GM18498 (cell line): ENCODE measurements around the gene MYL11.
A peak's percentile ranks its signal among the peaks of the same experiment; 100 is the strongest.

Experiments used
- ATAC-seq: cut with Tn5 transposase; IDR thresholded peaks from one replicate; pipeline ENCODE4 v1.9.1; 2021; ENCODE audit warnings: mild to moderate bottlenecking, moderate library complexity; ENCODE audit not compliant: unreplicated experiment

Gene MYL11

GRCh38 chr16:30369938-30370455, 4.6 kb upstream of the MYL11 start:
- ATAC-seq = peak; percentile 18

DNA sequence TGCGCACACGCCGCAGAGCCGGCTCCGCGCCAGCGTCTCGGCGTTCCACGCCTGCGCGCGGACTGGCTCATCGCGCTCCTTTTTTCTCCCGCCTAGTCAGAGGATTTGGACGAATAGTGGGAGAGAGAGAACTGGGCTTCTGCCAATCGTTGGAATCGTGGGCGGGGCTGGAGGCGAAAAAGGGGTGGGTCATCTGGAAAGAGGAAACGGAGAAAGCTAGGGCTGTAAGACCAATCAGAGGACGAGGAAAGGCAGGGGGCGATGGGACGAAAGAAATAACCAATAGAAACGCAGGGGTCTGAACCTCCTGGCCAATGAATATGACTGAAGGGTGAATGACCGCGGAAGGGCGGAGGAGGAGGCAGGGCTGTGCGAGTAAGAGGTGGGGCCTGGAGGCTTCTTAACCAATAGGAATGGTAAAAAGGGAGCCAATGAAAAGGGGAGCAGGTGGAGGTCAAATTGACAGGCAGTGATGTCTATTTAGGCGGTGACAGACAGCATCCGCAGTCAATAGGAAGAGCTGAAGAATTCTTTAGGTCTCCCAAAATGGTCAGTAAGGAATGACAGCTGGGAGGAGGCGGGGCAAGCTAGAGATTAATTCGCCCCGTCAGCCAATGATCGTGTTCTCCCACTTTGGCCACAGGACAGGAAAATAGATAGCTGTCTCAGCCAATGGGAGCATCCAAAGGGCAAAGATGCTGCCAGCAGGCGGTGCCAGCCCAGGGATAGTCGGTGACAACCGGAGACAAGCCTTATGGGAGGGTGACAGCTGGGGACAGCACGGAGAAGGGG, 4.0 kb upstream of the MYL11 start, which contains the start of gene TBC1D10B:
TSS of gene TBC1D10B (minus strand) at position 39 of the 792 bp plus-strand sequence. CDS start 311 bp downstream, outside the sequence.
- ATAC-seq = peak; percentile 79

DNA sequence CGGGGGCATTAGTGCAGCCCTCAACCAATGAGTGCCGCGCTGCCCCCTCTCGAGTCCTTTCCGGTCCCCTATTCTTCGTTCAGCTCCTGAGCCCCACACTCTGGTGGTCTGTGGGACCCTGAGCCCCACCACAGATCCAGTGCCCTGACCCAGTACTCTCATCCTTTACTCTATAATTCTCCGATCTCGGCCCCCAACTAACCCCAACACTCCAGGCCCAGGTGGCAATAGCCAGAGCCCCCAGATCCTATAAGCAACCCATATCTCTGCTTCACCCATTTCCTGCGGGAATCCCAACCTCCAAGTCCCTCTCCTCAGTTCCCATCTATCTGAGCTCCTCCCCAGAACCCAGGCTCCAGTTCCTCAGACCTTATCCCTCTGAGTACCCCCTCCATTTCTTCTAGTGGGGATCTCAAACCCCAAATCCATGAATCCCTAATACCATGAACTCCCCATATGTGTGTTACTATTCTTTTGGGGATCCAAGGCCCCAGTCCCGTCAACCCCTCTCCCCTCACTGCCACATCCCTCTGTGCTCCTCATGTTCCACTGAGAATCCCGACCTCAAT, 3.3 kb upstream of the MYL11 start:
- ATAC-seq = no peak

GRCh38 chr16:30372038-30372712, 2.4 kb upstream of the MYL11 start:
- ATAC-seq = no peak

GRCh38 chr16:30372725-30373124, 1.9 kb upstream of the MYL11 start:
- ATAC-seq = no peak

DNA sequence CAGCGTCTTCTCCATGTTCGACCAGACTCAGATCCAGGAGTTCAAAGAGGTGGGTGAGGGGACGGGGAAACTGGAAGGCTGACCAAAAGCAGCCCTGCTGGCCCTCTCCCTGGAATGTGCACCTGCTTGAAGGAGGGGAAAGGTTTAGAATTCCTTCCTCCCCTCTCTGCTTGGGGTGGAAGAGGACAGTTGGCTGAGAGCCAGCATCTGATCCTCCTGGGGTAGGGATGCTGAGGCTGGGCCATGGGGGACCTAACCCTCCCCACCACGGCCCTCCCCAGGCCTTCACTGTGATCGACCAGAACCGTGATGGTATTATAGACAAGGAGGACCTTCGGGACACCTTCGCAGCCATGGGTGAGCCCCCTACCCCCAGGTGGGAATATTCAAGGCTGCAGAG, 1.3 kb downstream of the MYL11 start:
- no peak for ATAC-seq

- no peak for ATAC-seq
Measured at GRCh38 chr16:30376461-30376902, 1.9 kb downstream of the MYL11 start.

DNA sequence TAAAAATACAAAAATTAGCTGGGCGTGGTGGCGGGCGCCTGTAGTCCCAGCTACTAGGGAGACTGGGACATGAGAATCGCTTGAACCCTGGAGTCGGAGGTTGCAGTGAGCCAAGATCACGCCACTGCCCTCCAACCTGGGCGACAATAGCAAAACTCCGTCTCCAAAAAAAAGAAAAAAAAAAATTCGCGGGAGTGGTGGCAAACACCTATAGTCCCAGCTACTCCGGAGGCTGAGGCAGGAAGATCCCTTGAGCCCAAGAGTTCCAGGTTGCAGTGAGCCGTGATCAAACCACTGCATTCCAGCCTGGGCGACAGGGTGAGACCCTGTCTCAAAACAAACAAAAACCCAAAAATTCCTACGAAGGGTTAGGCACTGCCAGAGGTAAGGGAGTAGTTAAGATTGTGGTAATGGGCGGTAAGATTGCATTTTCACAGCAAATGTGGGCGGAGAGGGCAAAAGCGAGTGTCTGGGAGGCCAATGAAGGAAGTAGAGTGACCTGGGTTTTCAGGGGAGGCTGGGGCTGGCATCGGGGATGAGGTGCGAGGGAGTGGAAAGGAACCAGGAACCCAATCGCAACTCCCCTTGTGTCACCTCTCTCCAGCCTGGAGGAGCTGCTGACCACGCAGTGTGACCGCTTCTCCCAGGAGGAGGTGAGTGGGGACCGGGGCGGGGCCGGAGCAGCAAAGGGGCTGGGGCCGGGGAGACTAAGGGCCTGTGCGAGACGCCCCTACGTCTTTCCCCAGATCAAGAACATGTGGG, 2.6 kb downstream of the MYL11 start:
- ATAC-seq = no peak

DNA sequence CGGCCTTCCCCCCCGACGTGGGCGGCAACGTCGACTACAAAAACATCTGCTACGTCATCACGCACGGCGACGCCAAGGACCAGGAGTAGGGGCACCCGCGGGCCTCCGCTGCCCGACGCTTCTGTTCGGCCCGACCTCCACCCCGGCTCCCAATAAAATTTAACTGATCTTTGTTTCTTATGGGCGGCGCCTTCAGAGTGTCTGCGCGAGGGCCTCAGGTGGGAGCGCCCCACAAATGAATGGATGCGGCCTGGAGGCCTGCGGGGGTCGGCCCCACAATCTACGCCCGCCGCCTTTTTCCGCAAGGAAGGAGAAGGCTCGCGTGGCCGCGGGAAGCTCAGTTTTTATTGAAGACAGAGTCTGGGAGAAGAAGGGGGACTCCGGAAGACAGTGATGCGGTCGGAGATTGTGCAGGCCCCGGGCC, 3.2 kb downstream of the MYL11 start:
- peak; percentile 47 for ATAC-seq

DNA sequence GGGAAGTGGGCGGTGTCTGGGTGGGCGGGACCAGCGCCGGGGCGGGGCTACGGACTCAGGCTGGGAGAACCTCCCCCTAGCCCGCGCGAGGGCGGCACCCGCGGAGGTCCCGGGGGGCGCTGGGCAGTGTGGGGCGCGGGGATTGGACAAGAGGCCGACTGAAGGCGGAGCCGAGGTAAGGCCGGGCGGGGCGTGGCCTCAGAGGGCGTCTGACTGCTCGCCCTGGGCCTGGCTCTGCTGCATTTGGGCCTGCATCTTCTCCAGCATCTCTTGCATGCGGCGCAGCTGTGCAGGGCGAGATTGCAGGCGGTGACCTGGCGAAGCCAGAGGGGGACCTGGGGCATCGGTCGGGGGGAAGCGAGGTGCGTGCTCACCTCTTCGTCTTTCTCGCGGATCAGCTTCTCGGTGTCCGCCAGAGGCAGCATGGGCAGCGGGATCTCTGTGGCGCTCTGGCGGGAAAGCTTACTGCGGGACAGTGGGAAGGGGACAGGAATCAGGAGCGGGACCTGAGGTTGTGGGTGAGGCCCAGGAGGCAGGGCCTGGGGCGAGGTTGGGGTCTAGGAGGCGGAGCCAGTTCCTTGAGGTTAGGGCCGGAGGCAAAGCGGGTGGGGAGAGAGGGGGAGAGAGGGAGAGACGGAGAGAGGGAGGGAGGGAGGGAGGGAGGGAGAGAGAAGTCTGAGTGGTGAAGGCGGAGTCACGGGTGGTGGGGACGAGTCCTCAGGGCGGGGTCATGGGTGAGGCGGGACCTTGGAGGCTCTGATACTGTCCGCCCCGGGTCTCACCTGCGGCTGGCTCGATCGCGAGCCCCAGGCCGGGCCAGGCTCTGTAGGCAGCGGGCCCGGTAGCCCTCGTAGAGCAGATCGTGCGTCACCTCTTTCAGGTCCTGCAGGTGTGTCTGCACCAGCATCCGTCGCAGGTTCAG, 3.9 kb downstream of the MYL11 start:
- ATAC-seq = peak; percentile 92

DNA sequence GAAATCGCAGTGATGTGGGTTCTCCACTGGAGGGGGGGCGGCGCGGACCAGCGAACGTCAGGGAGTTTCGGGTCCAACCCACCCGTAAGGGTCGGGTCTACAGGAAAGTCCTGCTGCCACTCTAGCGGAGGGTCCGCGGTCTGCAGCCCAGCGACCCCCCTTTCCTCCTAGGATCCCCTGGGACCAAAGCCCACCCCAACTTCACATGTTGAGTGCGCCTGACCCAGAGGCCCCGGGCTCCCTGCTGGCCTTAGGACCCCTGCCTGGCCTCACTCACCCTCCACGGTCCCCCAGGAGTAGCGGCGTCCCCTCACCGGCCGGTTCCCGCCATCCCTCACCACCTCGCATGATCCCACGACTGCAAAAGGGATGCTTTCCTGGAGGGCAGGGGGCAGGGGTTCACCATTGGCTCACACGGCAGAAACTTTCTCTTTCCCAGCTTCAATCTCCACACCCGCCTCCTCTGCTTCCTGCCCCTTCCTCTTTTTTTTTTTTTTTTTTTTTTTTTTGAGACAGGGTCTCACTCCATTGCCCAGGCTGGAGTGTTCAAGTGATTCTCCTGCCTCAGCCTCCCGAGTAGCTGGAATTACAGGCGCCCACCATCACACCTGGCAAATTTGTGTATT, 4.7 kb downstream of the MYL11 start:
- ATAC-seq = no peak

- ATAC-seq = no peak
Measured at GRCh38 chr16:30380072-30380802, 5.6 kb downstream of the MYL11 start.

- ATAC-seq = no peak
Measured at GRCh38 chr16:30380803-30381208, 6.2 kb downstream of the MYL11 start.

- ATAC-seq = no peak
Measured at GRCh38 chr16:30381291-30382041, 6.9 kb downstream of the MYL11 start.

DNA sequence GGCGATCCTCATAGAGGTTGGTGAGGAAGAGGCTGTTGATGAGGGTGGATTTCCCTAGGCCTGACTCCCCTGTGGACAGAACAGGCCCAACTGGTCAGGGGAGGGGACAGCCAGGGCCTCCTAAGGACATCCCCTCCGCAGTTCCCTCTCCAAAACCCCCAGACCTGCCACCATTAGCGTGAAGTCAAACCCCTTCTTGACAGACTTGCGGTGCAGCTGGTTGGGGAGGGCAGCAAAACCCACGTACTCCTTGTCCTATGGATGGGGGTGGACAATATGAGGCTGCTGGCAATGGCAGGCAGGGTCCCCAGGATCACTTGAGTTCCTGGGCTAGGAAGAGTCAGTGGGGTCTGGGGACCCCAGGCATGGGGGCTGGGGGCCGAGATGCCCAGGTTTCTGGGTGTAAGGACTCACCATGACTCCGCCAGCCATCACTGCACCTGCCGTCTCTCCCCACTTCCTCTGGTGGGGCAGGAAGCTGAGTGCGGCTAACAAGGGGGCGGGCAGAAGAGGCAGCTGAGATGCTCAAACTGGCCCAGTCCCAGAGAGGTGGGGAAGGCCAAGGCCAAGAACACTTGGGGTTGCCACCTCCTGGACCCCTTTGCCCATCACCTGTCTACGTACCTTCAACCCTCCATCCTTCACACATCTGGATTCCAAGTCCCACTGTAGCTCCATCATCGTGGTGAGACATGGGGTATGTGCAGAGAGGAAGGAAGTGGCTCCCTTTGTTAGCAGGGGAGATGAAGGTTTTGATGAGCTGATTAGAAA, 7.7 kb downstream of the MYL11 start, which contains the start of gene SEPTIN1:
TSS of gene SEPTIN1 (minus strand) at position 451 of the 771 bp plus-strand sequence. CDS start at position 432, 19 bp downstream.
- ATAC-seq = peak; percentile 33

GRCh38 chr16:30383521-30383920, 8.9 kb downstream of the MYL11 start:
- ATAC-seq = no peak

DNA sequence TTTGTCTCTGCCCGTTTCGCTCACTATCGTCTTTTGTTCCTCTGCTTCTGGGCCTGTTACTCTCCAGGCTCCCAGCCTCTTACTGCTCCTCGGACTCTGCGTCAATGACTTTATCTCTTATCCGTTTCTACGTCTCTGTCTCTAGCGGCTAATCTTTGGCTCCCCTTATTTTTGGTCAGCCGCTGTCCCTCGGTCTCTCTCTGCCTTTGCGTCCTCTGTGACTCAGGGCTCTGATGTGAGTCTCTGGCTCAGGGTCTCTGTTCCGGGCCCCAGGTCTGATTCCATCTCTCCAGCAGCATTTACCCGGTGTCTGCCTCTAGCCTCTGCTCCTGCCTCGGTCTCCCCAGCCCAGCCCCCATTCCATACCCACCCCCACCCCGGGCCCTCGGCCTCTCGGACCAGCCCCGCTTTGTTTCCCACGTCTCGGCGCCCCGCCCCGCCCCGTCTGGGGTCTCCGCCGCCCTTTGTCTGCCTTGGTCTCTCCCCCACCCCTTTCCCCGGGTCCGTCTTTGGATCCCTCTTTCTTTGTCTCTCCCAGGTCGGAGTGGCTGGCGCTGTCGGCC, 20.1 kb downstream of the MYL11 start:
- no peak for ATAC-seq
